GM19240 (cell line): ENCODE data around the gene SH2B3.
A peak's percentile ranks its signal among the peaks of the same experiment; 100 is the strongest.
"Not testable (repeated sequence)": the region's sequence is repeated elsewhere in the genome, so short reads cannot be mapped to it uniquely, and the experiment has no call there.

Source experiments
- DNase-seq: peaks from one replicate; pipeline ENCODE4 v3.0.0; 2011; ENCODE audit warnings: low spot score; ENCODE audit not compliant: insufficient read length

The SH2B3 gene

GRCh38 chr12:111386885-111387284 lies 18.8 kb upstream of the SH2B3 start:
- no peak for DNase-seq

GRCh38 chr12:111387747-111388323 lies 17.9 kb upstream of the SH2B3 start:
- no peak for DNase-seq

GRCh38 chr12:111389635-111390034 lies 16.1 kb upstream of the SH2B3 start:
- DNase-seq: no peak

GRCh38 chr12:111390910-111391309 lies 14.8 kb upstream of the SH2B3 start:
- no peak for DNase-seq

- no peak for DNase-seq
Measured at GRCh38 chr12:111393700-111394300, 11.9 kb upstream of the SH2B3 start.

GRCh38 chr12:111394480-111394879 lies 11.2 kb upstream of the SH2B3 start:
- DNase-seq: no peak

GRCh38 chr12:111395336-111396187 lies 10.2 kb upstream of the SH2B3 start:
- DNase-seq: no peak

- not testable (repeated sequence) for DNase-seq
Measured at GRCh38 chr12:111396271-111396670, 9.5 kb upstream of the SH2B3 start.

GRCh38 chr12:111396726-111397445 lies 8.8 kb upstream of the SH2B3 start:
- DNase-seq: peak; percentile 76

- DNase-seq: no peak
Measured at GRCh38 chr12:111398530-111398929, 7.2 kb upstream of the SH2B3 start.

GRCh38 chr12:111399741-111400404 lies 5.8 kb upstream of the SH2B3 start:
- not testable (repeated sequence) for DNase-seq

- no peak for DNase-seq
Measured at GRCh38 chr12:111401167-111401605, 4.5 kb upstream of the SH2B3 start.

GRCh38 chr12:111402490-111402824 lies 3.3 kb upstream of the SH2B3 start:
- DNase-seq: not testable (repeated sequence)

GRCh38 chr12:111404362-111405148 lies 1.2 kb upstream of the SH2B3 start:
- no peak for DNase-seq

GRCh38 chr12:111405149-111405858 lies 419 bp upstream of the SH2B3 start:
- DNase-seq: peak; percentile 84

GRCh38 chr12:111406474-111407376 lies 1.0 kb downstream of the SH2B3 start:
- no peak for DNase-seq

GRCh38 chr12:111407377-111408115 lies 1.8 kb downstream of the SH2B3 start:
- DNase-seq: no peak

- DNase-seq: no peak
Measured at GRCh38 chr12:111408116-111408440, 2.4 kb downstream of the SH2B3 start.
